Measurements from ENCODE around the gene GFOD1.

Gene GFOD1

DNA sequence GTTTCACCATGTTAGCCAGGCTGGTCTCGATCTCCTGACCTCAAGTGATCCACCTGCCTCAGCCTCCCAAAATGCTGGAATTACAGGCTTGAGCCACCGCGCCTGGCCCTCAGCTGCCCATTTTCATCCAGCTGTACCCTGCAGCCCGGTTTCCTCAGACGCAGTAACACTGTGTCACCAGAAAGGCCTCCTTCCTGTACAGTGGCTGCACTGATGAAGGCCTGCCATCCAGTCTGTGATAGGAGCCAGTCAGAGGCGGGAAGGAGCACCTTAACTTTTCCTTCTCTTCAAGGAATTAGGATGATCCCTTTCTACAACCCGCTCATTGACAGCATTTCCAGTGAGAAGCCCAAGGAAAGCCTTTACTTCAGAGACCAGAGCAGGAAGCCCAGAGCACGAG is 75.9 kb downstream of the GFOD1 start:
- no peaks in the 10 kb centered on the region for H3K4me1 ChIP-seq (ENCODE audit: control insufficient read depth, low read length)

DNA sequence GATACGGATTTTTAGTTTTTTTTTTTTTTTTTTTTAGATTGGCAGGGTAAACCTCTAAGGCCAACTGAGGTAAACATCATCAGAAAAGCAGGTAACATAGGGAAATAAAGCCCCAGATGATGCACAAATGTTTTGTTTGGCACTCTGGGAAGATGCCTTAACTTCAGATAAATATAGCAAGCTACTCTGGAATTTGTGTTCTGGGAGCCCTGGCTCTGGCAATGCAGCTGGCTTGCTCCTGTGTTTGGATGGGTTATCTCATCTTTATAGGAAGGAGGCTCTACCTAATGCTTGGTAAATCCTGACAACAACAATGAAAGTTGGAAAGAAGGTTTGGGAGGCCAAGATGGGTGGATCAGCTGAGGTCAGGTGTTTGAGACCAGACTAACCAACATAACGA is 77.4 kb downstream of the GFOD1 start:
- Histone ChIP-seq H3F3A (ENCODE audit: control insufficient read depth, insufficient read depth) (no peaks in the 10 kb centered on the region), H3K4me1 (ENCODE audit: control insufficient read depth, low read length) (no peaks in the 10 kb centered on the region), H3K4me3 (ENCODE audit: low read length) (no peak overlapping the region), H3K36me3 (ENCODE audit: control insufficient read depth, low read length) (no peaks in the 10 kb centered on the region), H3K27me3 (ENCODE audit: control insufficient read depth, low read length) (no peaks in the 10 kb centered on the region), H3K79me2 (ENCODE audit: control insufficient read depth, low read length) (no peaks in the 10 kb centered on the region), H3K9me2 (replicated peaks; ENCODE audit: control insufficient read depth, low read length) (no peaks in the 10 kb centered on the region), H3K9me3 (ENCODE audit: control insufficient read depth, insufficient read depth, low read length) (no peaks in the 10 kb centered on the region), H4K20me1 (ENCODE audit: control insufficient read depth, insufficient read depth, low read depth, low read length) (no peaks in the 10 kb centered on the region), H3K4me2 (ENCODE audit: low read length) (no peak overlapping the region), H3K27ac (ENCODE audit: low read depth, low read length) (no peak overlapping the region)
- TF ChIP-seq, protein P1, sequence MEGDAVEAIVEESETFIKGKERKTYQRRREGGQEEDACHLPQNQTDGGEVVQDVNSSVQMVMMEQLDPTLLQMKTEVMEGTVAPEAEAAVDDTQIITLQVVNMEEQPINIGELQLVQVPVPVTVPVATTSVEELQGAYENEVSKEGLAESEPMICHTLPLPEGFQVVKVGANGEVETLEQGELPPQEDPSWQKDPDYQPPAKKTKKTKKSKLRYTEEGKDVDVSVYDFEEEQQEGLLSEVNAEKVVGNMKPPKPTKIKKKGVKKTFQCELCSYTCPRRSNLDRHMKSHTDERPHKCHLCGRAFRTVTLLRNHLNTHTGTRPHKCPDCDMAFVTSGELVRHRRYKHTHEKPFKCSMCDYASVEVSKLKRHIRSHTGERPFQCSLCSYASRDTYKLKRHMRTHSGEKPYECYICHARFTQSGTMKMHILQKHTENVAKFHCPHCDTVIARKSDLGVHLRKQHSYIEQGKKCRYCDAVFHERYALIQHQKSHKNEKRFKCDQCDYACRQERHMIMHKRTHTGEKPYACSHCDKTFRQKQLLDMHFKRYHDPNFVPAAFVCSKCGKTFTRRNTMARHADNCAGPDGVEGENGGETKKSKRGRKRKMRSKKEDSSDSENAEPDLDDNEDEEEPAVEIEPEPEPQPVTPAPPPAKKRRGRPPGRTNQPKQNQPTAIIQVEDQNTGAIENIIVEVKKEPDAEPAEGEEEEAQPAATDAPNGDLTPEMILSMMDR (IDR thresholded peaks at IDR 0.05; ENCODE audit: low read depth, low read length, poor library complexity, severe bottlenecking) = no peak
- no peak for TF ChIP-seq EZH2phosphoT487 (IDR thresholded peaks at IDR 0.05; ENCODE audit: borderline replicate concordance, low read length)

More for the DNA sequence above, 75.9 kb downstream of the GFOD1 start:
- Histone ChIP-seq H3K4me2 (ENCODE audit: low read length) (no peak overlapping the region), H4K20me1 (ENCODE audit: control insufficient read depth, insufficient read depth, low read depth, low read length) (no peaks in the 10 kb centered on the region), H3K27me3 (ENCODE audit: control insufficient read depth, low read length) (no peaks in the 10 kb centered on the region), H3K4me3 (ENCODE audit: low read length) (no peak overlapping the region), H3K36me3 (ENCODE audit: control insufficient read depth, low read length) (no peaks in the 10 kb centered on the region), H3K9me3 (ENCODE audit: control insufficient read depth, insufficient read depth, low read length) (no peaks in the 10 kb centered on the region), H3K27ac (ENCODE audit: low read depth, low read length) (no peak overlapping the region), H3F3A (ENCODE audit: control insufficient read depth, insufficient read depth) (no peaks in the 10 kb centered on the region), H3K79me2 (ENCODE audit: control insufficient read depth, low read length) (no peaks in the 10 kb centered on the region), H3K9me2 (replicated peaks; ENCODE audit: control insufficient read depth, low read length) (no peaks in the 10 kb centered on the region)
- TF ChIP-seq EZH2phosphoT487 (IDR thresholded peaks at IDR 0.05; ENCODE audit: borderline replicate concordance, low read length) = no peak
- TF ChIP-seq, protein P1 (IDR thresholded peaks at IDR 0.05; ENCODE audit: low read depth, low read length, poor library complexity, severe bottlenecking) = no peak

DNA sequence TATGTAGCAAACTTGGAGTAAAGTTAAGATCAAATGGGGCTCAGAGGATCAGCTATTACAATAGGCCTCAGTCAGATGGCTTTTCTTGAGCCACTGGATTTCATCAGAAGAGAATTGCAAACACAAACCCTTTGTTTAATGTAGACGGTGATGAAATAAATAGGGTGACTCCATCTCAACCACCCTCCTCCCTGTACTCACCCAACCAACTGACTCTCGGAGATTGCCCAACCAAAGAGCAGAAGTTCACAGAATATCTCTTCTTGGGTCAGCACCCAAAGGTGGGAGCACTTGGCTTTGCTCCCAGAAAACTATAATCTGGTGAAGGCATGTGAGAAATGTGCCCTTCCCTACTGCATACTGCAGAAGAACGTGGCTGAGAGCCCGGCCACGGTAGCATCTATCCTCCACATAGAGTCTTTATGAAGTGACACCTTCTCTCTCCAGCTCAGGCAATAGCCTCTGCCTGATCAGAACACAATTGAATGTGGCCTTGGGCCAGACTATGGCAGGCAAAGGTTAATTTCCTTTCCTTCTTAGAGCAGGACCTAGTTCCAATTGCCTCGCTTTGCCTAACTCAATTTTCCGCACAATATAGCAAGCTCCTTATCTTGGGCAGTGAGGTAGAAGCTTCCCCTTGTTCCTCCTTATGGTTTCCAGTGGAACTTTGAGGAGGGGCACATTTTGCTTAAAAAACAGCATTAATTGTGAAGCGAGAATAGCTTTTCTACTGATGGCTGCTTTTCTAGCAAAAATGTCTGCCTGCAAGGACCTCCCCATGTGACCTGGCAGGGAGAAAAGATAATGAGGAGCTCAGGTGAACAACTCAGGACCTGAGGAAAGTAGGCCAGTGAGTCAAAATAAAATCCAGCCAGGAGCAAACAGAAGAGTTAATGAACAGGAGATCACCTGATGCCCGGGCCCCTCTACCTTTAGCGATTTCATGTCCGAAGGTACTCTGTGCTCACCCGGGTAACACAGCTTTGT is 79.4 kb downstream of the GFOD1 start:
- no peak overlapping the region for H3K4me3 ChIP-seq (ENCODE audit: low read length)

More for the DNA sequence above, 79.4 kb downstream of the GFOD1 start:
- Histone ChIP-seq H3K27ac (ENCODE audit: low read depth, low read length) (no peak overlapping the region), H3K36me3 (ENCODE audit: control insufficient read depth, low read length) (no peaks in the 10 kb centered on the region), H3K79me2 (ENCODE audit: control insufficient read depth, low read length) (no peaks in the 10 kb centered on the region), H3K27me3 (ENCODE audit: control insufficient read depth, low read length) (no peaks in the 10 kb centered on the region), H3F3A (ENCODE audit: control insufficient read depth, insufficient read depth) (no peaks in the 10 kb centered on the region), H3K4me2 (ENCODE audit: low read length) (no peak overlapping the region), H3K9me3 (ENCODE audit: control insufficient read depth, insufficient read depth, low read length) (no peaks in the 10 kb centered on the region), H3K9me2 (replicated peaks; ENCODE audit: control insufficient read depth, low read length) (no peaks in the 10 kb centered on the region), H3K4me1 (ENCODE audit: control insufficient read depth, low read length) (no peaks in the 10 kb centered on the region), H4K20me1 (ENCODE audit: control insufficient read depth, insufficient read depth, low read depth, low read length) (no peaks in the 10 kb centered on the region)
- no peak for TF ChIP-seq EZH2phosphoT487 (IDR thresholded peaks at IDR 0.05; ENCODE audit: borderline replicate concordance, low read length)
- TF ChIP-seq, protein P1 (IDR thresholded peaks at IDR 0.05; ENCODE audit: low read depth, low read length, poor library complexity, severe bottlenecking) = no peak
